Smooth muscle cell (in vitro differentiated cells): Measurements from ENCODE around the gene WIPF1. TPM values are rescaled to one million over a fixed set of nuclear protein-coding genes. Genes with fewer than 3 reads are reported as not detected.
A peak's percentile ranks its signal among the peaks of the same experiment; 100 is the strongest.

Experiments
- DNase-seq: peaks from one replicate; lab custom pipeline; 2025; ENCODE audit not compliant: unreplicated experiment; lab: John Stamatoyannopoulos, UW
- H2AFZ ChIP-seq: fragments of 200-600 bp; sonication (generic); 2 replicates; pipeline ENCODE4 v1.6.0; 2016; ENCODE audit warnings: antibody characterized with exemption, low read depth, mild to moderate bottlenecking
- H3F3A ChIP-seq: fragments of 200-600 bp; sonication (generic); 2 replicates; pipeline ENCODE4 v1.6.0; 2017; ENCODE audit warnings: antibody characterized with exemption, low read depth
- H3K27ac ChIP-seq: fragments of 200-600 bp; sonication (generic); 2 replicates; pipeline ENCODE4 v1.5.1; 2016; ENCODE audit warnings: low read depth, mild to moderate bottlenecking
- H3K27me3 ChIP-seq: fragments of 200-600 bp; sonication (generic); 2 replicates; pipeline ENCODE4 v1.6.1; 2016; ENCODE audit warnings: low read depth, mild to moderate bottlenecking
- H3K36me3 ChIP-seq: fragments of 200-600 bp; sonication (generic); 2 replicates; pipeline ENCODE4 v1.5.1; 2016; ENCODE audit warnings: low read depth
- H3K4me1 ChIP-seq: fragments of 200-600 bp; sonication (generic); 2 replicates; pipeline ENCODE4 v1.5.1; 2016; ENCODE audit warnings: low read depth
- H3K4me2 ChIP-seq: fragments of 200-600 bp; sonication (generic); 2 replicates; pipeline ENCODE4 v1.6.0; 2016; ENCODE audit warnings: mild to moderate bottlenecking
- H3K4me3 ChIP-seq: fragments of 200-600 bp; sonication (generic); 2 replicates; pipeline ENCODE4 v1.5.1; 2016; ENCODE audit warnings: mild to moderate bottlenecking
- H3K79me2 ChIP-seq: fragments of 200-600 bp; sonication (generic); 2 replicates; pipeline ENCODE4 v1.6.0; 2016; ENCODE audit warnings: low read depth, mild to moderate bottlenecking
- H3K9ac ChIP-seq: fragments of 200-600 bp; sonication (generic); 2 replicates; pipeline ENCODE4 v1.6.0; 2016; ENCODE audit warnings: low read depth
- H3K9me3 ChIP-seq: fragments of 200-600 bp; sonication (generic); replicated peaks from 2 replicates; pipeline ENCODE4 v1.5.1; 2016; ENCODE audit warnings: low read depth
- H4K20me1 ChIP-seq: fragments of 200-600 bp; sonication (generic); 2 replicates; pipeline ENCODE4 v1.6.0; 2016; ENCODE audit warnings: low read depth
- WGBS: methylation state at CpG from one replicate; pipeline ENCODE4 v1.1.7; 2016; ENCODE audit warnings: low lambda C conversion rate; 5-methylcytosine and 5-hydroxymethylcytosine counted together
- polyA plus RNA-seq: library from polyadenylated mRNA; unstranded; fragments of >200 nt; fragmentation: Nextera tagmentation; extraction: Ambion mirVana; gene quantifications from 2 replicates; pipeline ENCODE4 v1.2.1, GENCODE V29; 2016
- total RNA-seq: library from RNA; depleted of rRNA; stranded (reverse); fragments of >200 nt; gene quantifications from 2 replicates; pipeline ENCODE4 v1.2.3, GENCODE V29; 2014
- TF ChIP-seq, protein P1 (sequence below): fragments of 200-600 bp; sonication (generic); IDR thresholded peaks from 2 replicates; pipeline ENCODE4 v1.5.1; 2017; ENCODE audit warnings: borderline replicate concordance, mild to moderate bottlenecking, antibody characterized with exemption; ENCODE audit not compliant: insufficient read depth, poor library complexity, severe bottlenecking

Gene WIPF1
- total and polyA plus RNA-seq, 2 experiments from 2014 or later, result 27.3 to 35.5 TPM

DNA sequence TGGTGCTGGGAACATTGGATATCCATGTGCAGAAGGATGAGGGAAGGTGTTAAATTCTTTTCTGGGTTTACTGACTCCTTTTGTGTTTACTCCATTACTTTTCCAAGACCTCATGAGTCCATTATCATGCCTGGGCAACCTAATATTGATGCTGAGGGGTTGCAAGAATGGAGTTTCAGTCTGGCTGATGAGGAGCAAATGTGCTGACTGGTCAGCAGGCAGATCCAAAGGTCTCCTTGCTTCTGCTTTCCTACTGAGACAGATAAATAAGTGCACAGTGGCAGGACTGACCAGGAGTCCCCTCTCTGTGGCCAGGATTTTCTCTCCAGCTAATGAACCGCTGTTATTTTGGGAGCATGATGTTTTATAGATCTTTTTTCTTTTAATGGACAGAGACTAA lies 43.6 kb upstream of the WIPF1 start:
- no peaks in the 10 kb centered on the region for H4K20me1 ChIP-seq
- no peak for DNase-seq
- no peak overlapping the region for H3K27ac ChIP-seq
- H3K9ac ChIP-seq, result no peak overlapping the region
- no peaks in the 10 kb centered on the region for H3K9me3 ChIP-seq
- no peaks in the 10 kb centered on the region for H3K27me3 ChIP-seq
- H3F3A ChIP-seq, result peaks cover 6% of the 10 kb centered on the region
- H3K4me2 ChIP-seq, result no peak overlapping the region
- peaks cover 70% of the 10 kb centered on the region for H3K79me2 ChIP-seq
- WGBS, result 100% methylated on average over 1 of the region's 1 CpG
- peaks cover 5% of the 10 kb centered on the region for H3K4me1 ChIP-seq
- TF ChIP-seq, protein P1, sequence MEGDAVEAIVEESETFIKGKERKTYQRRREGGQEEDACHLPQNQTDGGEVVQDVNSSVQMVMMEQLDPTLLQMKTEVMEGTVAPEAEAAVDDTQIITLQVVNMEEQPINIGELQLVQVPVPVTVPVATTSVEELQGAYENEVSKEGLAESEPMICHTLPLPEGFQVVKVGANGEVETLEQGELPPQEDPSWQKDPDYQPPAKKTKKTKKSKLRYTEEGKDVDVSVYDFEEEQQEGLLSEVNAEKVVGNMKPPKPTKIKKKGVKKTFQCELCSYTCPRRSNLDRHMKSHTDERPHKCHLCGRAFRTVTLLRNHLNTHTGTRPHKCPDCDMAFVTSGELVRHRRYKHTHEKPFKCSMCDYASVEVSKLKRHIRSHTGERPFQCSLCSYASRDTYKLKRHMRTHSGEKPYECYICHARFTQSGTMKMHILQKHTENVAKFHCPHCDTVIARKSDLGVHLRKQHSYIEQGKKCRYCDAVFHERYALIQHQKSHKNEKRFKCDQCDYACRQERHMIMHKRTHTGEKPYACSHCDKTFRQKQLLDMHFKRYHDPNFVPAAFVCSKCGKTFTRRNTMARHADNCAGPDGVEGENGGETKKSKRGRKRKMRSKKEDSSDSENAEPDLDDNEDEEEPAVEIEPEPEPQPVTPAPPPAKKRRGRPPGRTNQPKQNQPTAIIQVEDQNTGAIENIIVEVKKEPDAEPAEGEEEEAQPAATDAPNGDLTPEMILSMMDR, result no peak
- H3K4me3 ChIP-seq, result no peak overlapping the region
- H3K36me3 ChIP-seq, result no peaks in the 10 kb centered on the region
- no peak overlapping the region for H2AFZ ChIP-seq

DNA sequence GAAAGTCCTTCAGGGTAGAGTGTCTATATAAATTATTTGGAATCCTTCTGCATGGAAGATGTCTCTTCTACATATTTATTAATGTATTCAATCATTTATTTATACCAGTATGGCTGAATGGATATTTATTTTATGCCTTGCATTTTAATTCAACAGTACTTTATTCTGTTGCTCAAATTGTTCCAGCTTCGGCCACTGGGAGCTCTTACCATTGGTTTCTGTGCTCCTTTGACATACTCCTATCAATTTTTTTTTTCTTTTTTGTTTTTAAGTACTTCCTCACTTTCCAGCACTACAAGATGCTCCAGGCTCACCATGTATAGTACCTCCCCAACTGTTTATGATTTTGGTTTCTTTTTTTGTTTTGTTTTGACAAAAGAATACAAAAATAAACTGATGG lies 39.4 kb upstream of the WIPF1 start:
- Histone ChIP-seq H4K20me1 (no peaks in the 10 kb centered on the region), H3K79me2 (peaks cover 36% of the 10 kb centered on the region)

DNA sequence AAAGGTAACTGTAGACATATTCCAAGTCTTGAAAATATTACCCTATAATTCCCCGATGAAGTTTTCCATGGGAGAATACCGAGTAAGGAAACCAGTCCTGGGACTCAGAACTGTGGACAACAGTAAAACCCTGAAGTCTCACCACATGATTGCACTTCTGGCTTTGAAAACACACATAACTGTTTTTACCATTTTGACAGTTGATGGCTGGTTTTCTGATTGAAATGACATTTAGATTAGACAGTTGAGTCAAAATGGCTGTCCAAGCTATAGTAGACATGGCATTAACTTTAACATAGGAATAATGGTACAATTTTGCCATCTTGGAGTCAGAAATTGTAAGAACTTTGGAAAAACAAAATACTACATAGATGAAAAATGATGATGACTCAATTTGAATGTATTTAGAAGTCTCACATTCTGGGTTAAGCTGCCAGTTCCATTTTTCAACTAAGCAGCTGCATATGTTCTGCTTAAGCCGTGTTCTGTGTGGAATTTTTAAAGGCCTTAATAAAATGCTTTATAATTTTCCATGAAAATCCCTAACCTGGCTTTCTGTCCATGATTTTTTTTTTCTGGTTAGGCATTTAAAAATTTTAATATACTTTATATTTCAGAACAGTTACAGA lies 38.3 kb upstream of the WIPF1 start:
- Histone ChIP-seq H3K9ac (no peak overlapping the region), H3K9me3 (no peaks in the 10 kb centered on the region), H2AFZ (no peak overlapping the region), H3K36me3 (no peaks in the 10 kb centered on the region), H3K27me3 (no peaks in the 10 kb centered on the region), H4K20me1 (no peaks in the 10 kb centered on the region), H3K4me1 (peaks cover 25% of the 10 kb centered on the region), H3K79me2 (peaks cover 25% of the 10 kb centered on the region), H3K4me3 (no peak overlapping the region), H3F3A (peaks cover 23% of the 10 kb centered on the region), H3K4me2 (peak overlapping the region; percentile 58), H3K27ac (peak overlapping the region; percentile 90)
- 50% methylated on average over 3 of the region's 3 CpGs for WGBS
- TF ChIP-seq, protein P1, result no peak
- DNase-seq, result no peak

More for the DNA sequence above, 39.4 kb upstream of the WIPF1 start:
- H3K4me1 ChIP-seq, result peaks cover 25% of the 10 kb centered on the region
- H2AFZ ChIP-seq, result no peak overlapping the region
- no peak overlapping the region for H3K9ac ChIP-seq
- H3K4me2 ChIP-seq, result peak overlapping the region; percentile 58
- WGBS, result 96% methylated on average over 1 of the region's 1 CpG
- peak overlapping the region; percentile 90 for H3K27ac ChIP-seq
- peaks cover 22% of the 10 kb centered on the region for H3F3A ChIP-seq
- no peaks in the 10 kb centered on the region for H3K9me3 ChIP-seq
- H3K27me3 ChIP-seq, result no peaks in the 10 kb centered on the region
- H3K4me3 ChIP-seq, result no peak overlapping the region
- DNase-seq, result no peak
- TF ChIP-seq, protein P1, result no peak
- no peaks in the 10 kb centered on the region for H3K36me3 ChIP-seq

DNA sequence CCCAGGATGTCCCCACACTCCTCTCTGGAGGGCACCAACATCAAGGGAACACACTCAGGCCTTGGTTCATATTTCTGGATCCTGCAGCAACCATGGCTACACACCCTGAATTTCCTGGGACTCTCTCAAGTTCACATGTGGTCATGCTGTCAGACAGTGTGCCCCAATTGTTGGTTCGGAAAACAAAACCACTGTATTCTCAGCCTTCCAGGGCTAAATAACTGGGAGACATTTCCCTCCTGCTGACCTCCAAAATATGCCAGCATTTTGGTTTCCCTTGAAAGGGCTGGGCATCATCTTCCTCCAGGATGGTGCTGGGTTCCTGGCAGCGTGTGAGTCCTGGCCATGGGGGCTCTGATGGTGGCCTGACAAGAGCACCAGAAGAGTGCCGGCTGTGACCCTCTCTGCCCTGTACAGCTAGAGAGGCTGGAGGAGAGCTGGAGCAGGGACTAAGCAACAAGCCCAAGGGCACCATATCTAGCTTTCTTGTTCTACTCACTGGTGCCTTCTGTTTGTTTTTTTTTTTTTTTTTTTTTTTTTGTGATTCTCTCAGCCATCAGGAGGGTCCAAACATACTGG lies 37.5 kb upstream of the WIPF1 start:
- Histone ChIP-seq H4K20me1 (no peaks in the 10 kb centered on the region), H3K9me3 (no peaks in the 10 kb centered on the region), H3K9ac (no peak overlapping the region), H3K27ac (peak overlapping the region; percentile 90), H3K36me3 (no peaks in the 10 kb centered on the region), H3K4me3 (no peak overlapping the region), H3K4me1 (peaks cover 28% of the 10 kb centered on the region), H3K27me3 (no peaks in the 10 kb centered on the region), H3K79me2 (peaks cover 22% of the 10 kb centered on the region), H3F3A (peaks cover 27% of the 10 kb centered on the region), H3K4me2 (peak overlapping the region; percentile 58), H2AFZ (no peak overlapping the region)
- no peak for DNase-seq
- TF ChIP-seq, protein P1, result no peak
- 95% methylated on average over 3 of the region's 3 CpGs for WGBS
